IMR-90 (cell line): ENCODE measurements around the gene DUSP8. TPM values are rescaled to one million over a fixed set of nuclear protein-coding genes. Genes with fewer than 3 reads are reported as not detected.

Source experiments
- ATAC-seq: fragments of 200-7000 bp; cut with Tn5 transposase; 2 replicates; pipeline ENCODE4 v1.9.1; 2020; ENCODE audit warnings: low read depth, mild to moderate bottlenecking, moderate library complexity
- BruUV-seq: library from RNA; stranded (reverse); fragments of 400-500 nt; replicated peaks from 2 replicates; lab custom pipeline; 2021; lab: Mats Ljungman, UMichigan
- CTCF ChIA-PET: fragments of 300-600 bp; formaldehyde crosslinking; extraction: SDS; loops from one replicate; lab custom pipeline; 2021; ENCODE audit warnings: antibody characterized with exemption; lab: Yijun Ruan, JAX
- POLR2A ChIA-PET: fragments of 300-600 bp; sonication (Branson Sonifier 250); formaldehyde crosslinking; loops from one replicate; lab custom pipeline; 2022; ENCODE audit warnings: antibody characterized with exemption; ENCODE audit not compliant: unreplicated experiment; lab: Charles Lee
- DNase-seq: peaks from one replicate; pipeline ENCODE4 v3.0.0; 2013
- H2AFZ ChIP-seq: replicated peaks from 2 replicates; pipeline ENCODE3; 2013; ENCODE audit warnings: low read length, mild to moderate bottlenecking; ENCODE audit not compliant: poor library complexity
- H2AK5ac ChIP-seq: 2 replicates; pipeline ENCODE4 v1.6.1; 2013; ENCODE audit warnings: low read depth, low read length, inconsistent platforms
- H2AK9ac ChIP-seq: replicated peaks from 2 replicates; pipeline ENCODE3; 2013; ENCODE audit warnings: mild to moderate bottlenecking, low read depth, low read length, moderate library complexity; ENCODE audit not compliant: poor library complexity
- H2BK120ac ChIP-seq: 2 replicates; pipeline ENCODE4 v1.6.1; 2013; ENCODE audit warnings: low read depth, low read length, inconsistent platforms
- H2BK15ac ChIP-seq: 3 replicates; pipeline ENCODE4 v1.6.1; 2013; ENCODE audit warnings: low read depth, low read length, inconsistent platforms
- H2BK20ac ChIP-seq: 2 replicates; pipeline ENCODE4 v1.6.1; 2013; ENCODE audit warnings: low read depth, mild to moderate bottlenecking, inconsistent platforms, low read length, moderate library complexity
- H2BK5ac ChIP-seq: 2 replicates; pipeline ENCODE4 v1.6.1; 2013; ENCODE audit warnings: mild to moderate bottlenecking, low read depth, low read length, inconsistent platforms; ENCODE audit not compliant: poor library complexity, severe bottlenecking
- H3K14ac ChIP-seq: replicated peaks from 2 replicates; pipeline ENCODE4 v1.6.1; 2013; ENCODE audit warnings: low read depth, low read length, inconsistent platforms
- H3K18ac ChIP-seq: 2 replicates; pipeline ENCODE4 v1.6.1; 2013; ENCODE audit warnings: low read depth, low read length, control low read depth
- H3K23ac ChIP-seq: 2 replicates; pipeline ENCODE4 v1.6.1; 2013; ENCODE audit warnings: low read depth, low read length, inconsistent platforms
- H3K27ac ChIP-seq: 2 replicates; pipeline ENCODE4 v1.5.1; 2013; ENCODE audit warnings: mild to moderate bottlenecking, control low read depth, low read length; ENCODE audit not compliant: insufficient read depth
- H3K27me3 ChIP-seq: 2 replicates; pipeline ENCODE4 v1.6.1; 2013; ENCODE audit warnings: low read length; ENCODE audit not compliant: control insufficient read depth, insufficient read depth
- H3K36me3 ChIP-seq: 2 replicates; pipeline ENCODE4 v1.6.1; 2013; ENCODE audit warnings: low read length, mixed read lengths; ENCODE audit not compliant: control insufficient read depth, insufficient read depth
- H3K4ac ChIP-seq: 2 replicates; pipeline ENCODE4 v1.6.1; 2013; ENCODE audit warnings: low read depth, low read length, inconsistent platforms
- H3K4me1 ChIP-seq: 2 replicates; pipeline ENCODE4 v1.6.1; 2013; ENCODE audit warnings: low read length, mixed read lengths; ENCODE audit not compliant: control insufficient read depth, insufficient read depth
- H3K4me2 ChIP-seq: 2 replicates; pipeline ENCODE4 v1.6.1; 2013; ENCODE audit warnings: low read depth, mild to moderate bottlenecking, control low read depth, low read length, moderate library complexity
- H3K4me3 ChIP-seq: 2 replicates; pipeline ENCODE4 v1.5.1; 2013; ENCODE audit warnings: low read depth, mild to moderate bottlenecking, control low read depth, low read length, moderate library complexity; ENCODE audit not compliant: insufficient read depth
- H3K56ac ChIP-seq: 2 replicates; pipeline ENCODE4 v1.6.1; 2013; ENCODE audit warnings: low read length, inconsistent platforms; ENCODE audit not compliant: insufficient read depth; ENCODE audit errors: extremely low read depth
- H3K79me1 ChIP-seq, 2 experiments: 2 replicates each; pipeline ENCODE4 v1.6.1; 2013; ENCODE audit warnings: low read length in 2 of 2, inconsistent platforms in 1 of 2, low read depth in 1 of 2
- H3K9ac ChIP-seq: 2 replicates; pipeline ENCODE4 v1.6.1; 2013; ENCODE audit warnings: low read depth, low read length, control low read depth
- H3K9me1 ChIP-seq: 2 replicates; pipeline ENCODE4 v1.6.1; 2013; ENCODE audit warnings: low read length, inconsistent platforms; ENCODE audit not compliant: insufficient read depth
- H3K9me3 ChIP-seq: 2 replicates; pipeline ENCODE4 v1.6.1; 2013; ENCODE audit warnings: low read length; ENCODE audit not compliant: control insufficient read depth, insufficient read depth
- H4K20me1 ChIP-seq: 2 replicates; pipeline ENCODE4 v1.6.1; 2013; ENCODE audit warnings: low read length, inconsistent platforms; ENCODE audit not compliant: insufficient read depth
- H4K5ac ChIP-seq: 2 replicates; pipeline ENCODE4 v1.6.1; 2013; ENCODE audit warnings: mild to moderate bottlenecking, low read depth, low read length, control low read depth
- H4K8ac ChIP-seq, 2 experiments: 2 replicates each; pipeline ENCODE4 v1.6.1; 2013; ENCODE audit warnings: low read depth in 2 of 2, low read length in 2 of 2, control low read depth in 1 of 2, inconsistent platforms in 1 of 2
- H4K91ac ChIP-seq: 2 replicates; pipeline ENCODE4 v1.6.1; 2013; ENCODE audit warnings: low read depth, low read length, inconsistent platforms; ENCODE audit not compliant: insufficient read depth
- BHLHE40 ChIP-seq: fragments of 150-350 bp; IDR thresholded peaks from 2 replicates; pipeline ENCODE4 v1.6.1; 2016; ENCODE audit warnings: mild to moderate bottlenecking, low read depth, low read length
- CEBPB ChIP-seq: IDR thresholded peaks from 2 replicates; pipeline ENCODE4 v1.6.1; 2012; ENCODE audit warnings: low read depth, low read length, improper control_type of control experiment
- CHD1 ChIP-seq: IDR thresholded peaks from 2 replicates; pipeline ENCODE4 v1.6.1; 2012; ENCODE audit warnings: low read depth, low read length, improper control_type of control experiment
- FOS ChIP-seq: fragments of 150-350 bp; IDR thresholded peaks from 2 replicates; pipeline ENCODE4 v1.6.1; 2016; ENCODE audit warnings: low read depth, low read length
- MAFK ChIP-seq: IDR thresholded peaks from 2 replicates; pipeline ENCODE4 v1.6.1; 2012; ENCODE audit warnings: low read depth, low read length, improper control_type of control experiment
- MAZ ChIP-seq: IDR thresholded peaks from 2 replicates; pipeline ENCODE4 v1.6.1; 2012; ENCODE audit warnings: low read depth, mild to moderate bottlenecking, low read length, improper control_type of control experiment, moderate library complexity, borderline replicate concordance
- MXI1 ChIP-seq: IDR thresholded peaks from 2 replicates; pipeline ENCODE4 v1.6.1; 2012; ENCODE audit warnings: low read depth, mild to moderate bottlenecking, low read length, moderate library complexity, borderline replicate concordance
- NFE2L2 ChIP-seq: fragments of 150-350 bp; IDR thresholded peaks from 2 replicates; pipeline ENCODE4 v1.6.1; 2016; ENCODE audit warnings: low read depth, mild to moderate bottlenecking, low read length
- POLR2A ChIP-seq: IDR thresholded peaks from 2 replicates; pipeline ENCODE4 v1.6.1; 2012; ENCODE audit warnings: mild to moderate bottlenecking, low read depth, low read length
- RAD21 ChIP-seq: IDR thresholded peaks from 2 replicates; pipeline ENCODE4 v1.6.1; 2012; ENCODE audit warnings: low read length, improper control_type of control experiment
- RCOR1 ChIP-seq: IDR thresholded peaks from 2 replicates; pipeline ENCODE4 v1.6.1; 2012; ENCODE audit warnings: mild to moderate bottlenecking, low read length, improper control_type of control experiment; ENCODE audit not compliant: insufficient replicate concordance
- RFX5 ChIP-seq: IDR thresholded peaks from 2 replicates; pipeline ENCODE4 v1.8.0; 2012; ENCODE audit warnings: low read depth, mild to moderate bottlenecking, low read length, moderate library complexity
- SMC3 ChIP-seq: fragments of 150-350 bp; IDR thresholded peaks from 2 replicates; pipeline ENCODE4 v1.6.1; 2016; ENCODE audit warnings: low read depth, mild to moderate bottlenecking, antibody characterized with exemption, low read length, moderate library complexity
- WGBS, 2 experiments: methylation state at CpG; one replicate each; pipeline versions ENCODE4 v1.1.5 to v1.1.7; 2013; ENCODE audit warnings: missing lambda C conversion rate in 2 of 2; ENCODE audit not compliant: insufficient read length in 1 of 2; ENCODE audit errors: extremely low coverage in 2 of 2; 5-methylcytosine and 5-hydroxymethylcytosine counted together
- dilution Hi-C: fragments of 300-500 bp; cut with HindIII; formaldehyde crosslinking; loops from one replicate; pipeline ENCODE4 v1.14.3; 2018; ENCODE audit warnings: low sequenced_read_pairs; ENCODE audit not compliant: unreplicated experiment
- in situ Hi-C: fragments of 300-500 bp; cut with MboI; formaldehyde crosslinking; loops from 3 replicates; pipeline ENCODE4 v1.14.3; 2019; ENCODE audit warnings: low sequenced_read_pairs, inconsistent platforms, mixed read lengths
- intact Hi-C: fragments of 100-400 bp; cut with micrococcal nuclease; formaldehyde crosslinking; loops from 2 replicates; pipeline ENCODE4 v1.10.0; 2022
- polyA plus RNA-seq, 3 experiments: library from polyadenylated mRNA; depleted of rRNA; stranded (reverse); fragments of >200 nt; gene quantifications; 2 replicates each; pipeline ENCODE4 v1.2.3, GENCODE V29; 2012; ENCODE audit warnings: low replicate concordance in 1 of 3
- total RNA-seq: library from RNA; depleted of rRNA; stranded (reverse); fragments of >200 nt; gene quantifications from 2 replicates; pipeline ENCODE4 v1.2.3, GENCODE V29; 2012
- TF ChIP-seq, protein P1 (sequence below): fragments of 150-350 bp; IDR thresholded peaks from 2 replicates; pipeline ENCODE4 v1.6.1; 2017; ENCODE audit warnings: mild to moderate bottlenecking, antibody characterized with exemption, low read length, low read depth
- TF ChIP-seq, protein P2 (sequence below): fragments of 150-350 bp; IDR thresholded peaks from 2 replicates; pipeline ENCODE4 v1.6.1; 2016; ENCODE audit warnings: low read depth, mild to moderate bottlenecking, low read length, moderate library complexity, borderline replicate concordance
- TF ChIP-seq, protein P3 (sequence below): conservative IDR thresholded peaks from 2 replicates; pipeline ENCODE4 v1.5.1; 2012; ENCODE audit warnings: mild to moderate bottlenecking, low read depth, low read length, improper control_type of control experiment

DUSP8 gene
- total and polyA plus RNA-seq, 2 of the 4 experiments (the other 2 are of a cell fraction) = 0.72 to 4.2 TPM

DNA sequence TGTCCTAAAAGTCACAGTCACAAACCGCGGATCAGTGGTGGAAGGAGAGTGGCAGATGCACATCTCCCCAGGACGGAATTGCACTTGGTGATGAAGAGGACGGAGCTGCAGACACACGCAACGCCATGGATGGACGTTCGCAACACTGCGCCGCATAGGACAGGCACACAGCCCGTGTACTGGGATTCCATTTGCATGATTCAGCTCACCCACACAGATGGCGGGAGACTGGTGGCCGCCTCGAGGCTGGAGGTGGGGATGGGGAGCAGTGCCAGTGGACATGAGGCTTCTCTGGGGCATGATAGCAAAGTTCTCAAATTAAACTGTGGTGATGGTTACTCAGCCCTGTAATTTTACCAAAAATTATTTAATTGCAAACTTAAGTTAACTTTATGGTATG lies 37.4 kb downstream of the DUSP8 start:
- Histone ChIP-seq H3K9me1 (peaks cover 18% of the 10 kb centered on the region), H3K18ac (no peak overlapping the region), H3K79me1 (peaks cover 28 to 72% of the 10 kb centered on the region in 2 experiments), H3K14ac (no peak overlapping the region), H3K4me2 (no peak overlapping the region), H3K9ac (no peak overlapping the region), H3K9me3 (peaks cover 4% of the 10 kb centered on the region), H3K56ac (no peak overlapping the region), H4K20me1 (peaks cover 70% of the 10 kb centered on the region), H2AK5ac (no peak overlapping the region), H3K23ac (no peak overlapping the region), H3K4ac (no peak overlapping the region), H2BK5ac (no peak overlapping the region), H2BK120ac (no peak overlapping the region), H4K8ac (no peak overlapping the region), H4K91ac (no peak overlapping the region), H3K36me3 (peaks cover 9% of the 10 kb centered on the region), H2AFZ (peak overlapping the region; percentile 8), H3K27me3 (peaks cover 13% of the 10 kb centered on the region), H3K27ac (no peak overlapping the region), H3K4me3 (no peak overlapping the region), H2AK9ac (peak overlapping the region; percentile 58), H2BK20ac (no peak overlapping the region), H4K5ac (no peak overlapping the region), H2BK15ac (no peak overlapping the region), H3K4me1 (peaks cover 3% of the 10 kb centered on the region; the same call in 1 of the 2 replicates)
- in situ Hi-C loops (no loop called here), intact Hi-C loops (no loop called here), dilution Hi-C loops (no loop called here)
- DNase-seq = peak; percentile 31
- ChIA-PET CTCF (no interaction called here), POLR2A (no interaction called here)
- ATAC-seq = no peak; the same call in 1 of the 2 replicates
- 86% methylated on average over 2 of the region's 14 CpGs; no CpG with 5 or more reads in 1 of the 2 experiments for WGBS, 2 experiments
- TF ChIP-seq BHLHE40 = no peak
- TF ChIP-seq CEBPB = no peak
- TF ChIP-seq, protein P1, sequence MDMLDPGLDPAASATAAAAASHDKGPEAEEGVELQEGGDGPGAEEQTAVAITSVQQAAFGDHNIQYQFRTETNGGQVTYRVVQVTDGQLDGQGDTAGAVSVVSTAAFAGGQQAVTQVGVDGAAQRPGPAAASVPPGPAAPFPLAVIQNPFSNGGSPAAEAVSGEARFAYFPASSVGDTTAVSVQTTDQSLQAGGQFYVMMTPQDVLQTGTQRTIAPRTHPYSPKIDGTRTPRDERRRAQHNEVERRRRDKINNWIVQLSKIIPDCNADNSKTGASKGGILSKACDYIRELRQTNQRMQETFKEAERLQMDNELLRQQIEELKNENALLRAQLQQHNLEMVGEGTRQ = no peak
- no peak for TF ChIP-seq FOS
- no peak for TF ChIP-seq SMC3
- no peak for TF ChIP-seq CHD1
- TF ChIP-seq RFX5 = no peak
- no peak for TF ChIP-seq RCOR1
- no peak for TF ChIP-seq MXI1
- TF ChIP-seq POLR2A = no peak
- no peak for TF ChIP-seq MAZ
- no peak for TF ChIP-seq RAD21
- TF ChIP-seq, protein P2, sequence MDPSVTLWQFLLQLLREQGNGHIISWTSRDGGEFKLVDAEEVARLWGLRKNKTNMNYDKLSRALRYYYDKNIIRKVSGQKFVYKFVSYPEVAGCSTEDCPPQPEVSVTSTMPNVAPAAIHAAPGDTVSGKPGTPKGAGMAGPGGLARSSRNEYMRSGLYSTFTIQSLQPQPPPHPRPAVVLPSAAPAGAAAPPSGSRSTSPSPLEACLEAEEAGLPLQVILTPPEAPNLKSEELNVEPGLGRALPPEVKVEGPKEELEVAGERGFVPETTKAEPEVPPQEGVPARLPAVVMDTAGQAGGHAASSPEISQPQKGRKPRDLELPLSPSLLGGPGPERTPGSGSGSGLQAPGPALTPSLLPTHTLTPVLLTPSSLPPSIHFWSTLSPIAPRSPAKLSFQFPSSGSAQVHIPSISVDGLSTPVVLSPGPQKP = no peak
- TF ChIP-seq, protein P3, sequence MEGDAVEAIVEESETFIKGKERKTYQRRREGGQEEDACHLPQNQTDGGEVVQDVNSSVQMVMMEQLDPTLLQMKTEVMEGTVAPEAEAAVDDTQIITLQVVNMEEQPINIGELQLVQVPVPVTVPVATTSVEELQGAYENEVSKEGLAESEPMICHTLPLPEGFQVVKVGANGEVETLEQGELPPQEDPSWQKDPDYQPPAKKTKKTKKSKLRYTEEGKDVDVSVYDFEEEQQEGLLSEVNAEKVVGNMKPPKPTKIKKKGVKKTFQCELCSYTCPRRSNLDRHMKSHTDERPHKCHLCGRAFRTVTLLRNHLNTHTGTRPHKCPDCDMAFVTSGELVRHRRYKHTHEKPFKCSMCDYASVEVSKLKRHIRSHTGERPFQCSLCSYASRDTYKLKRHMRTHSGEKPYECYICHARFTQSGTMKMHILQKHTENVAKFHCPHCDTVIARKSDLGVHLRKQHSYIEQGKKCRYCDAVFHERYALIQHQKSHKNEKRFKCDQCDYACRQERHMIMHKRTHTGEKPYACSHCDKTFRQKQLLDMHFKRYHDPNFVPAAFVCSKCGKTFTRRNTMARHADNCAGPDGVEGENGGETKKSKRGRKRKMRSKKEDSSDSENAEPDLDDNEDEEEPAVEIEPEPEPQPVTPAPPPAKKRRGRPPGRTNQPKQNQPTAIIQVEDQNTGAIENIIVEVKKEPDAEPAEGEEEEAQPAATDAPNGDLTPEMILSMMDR = no peak
- TF ChIP-seq MAFK = no peak
- no peak for TF ChIP-seq NFE2L2
- BruUV-seq = no TSS peak
